ENCODE measurements around the gene LRRD1. TPM values are rescaled to one million over a fixed set of nuclear protein-coding genes. Genes with fewer than 3 reads are reported as not detected.
"Not testable (repeated sequence)": the region's sequence is repeated elsewhere in the genome, so short reads cannot be mapped to it uniquely, and the experiment has no call there.

LRRD1 gene
- polyA plus RNA-seq, 1 experiment: not detected

- TF ChIP-seq CTCF (IDR thresholded peaks at IDR 0.05; ENCODE audit: insufficient read depth, low read depth, low read length): no peak
- Histone ChIP-seq H3K4me3 (ENCODE audit: low read depth, low read length) (no peak overlapping the region), H3K36me3 (ENCODE audit: control insufficient read depth, insufficient read depth, low read length) (no peaks in the 10 kb centered on the region), H3K27me3 (ENCODE audit: control insufficient read depth, insufficient read depth, low read length) (no peaks in the 10 kb centered on the region)
- POLR2A ChIA-PET: interaction anchor here (0.6 kb wide), 1 partner anchor 20 kb away, joined by 4 read pairs; no protein-coding TSS in a partner anchor
- DNase-seq (ENCODE audit: low read depth): no peak
- CTCF ChIA-PET: interaction anchor here (0.7 to 1.5 kb wide), 8 partner anchors 8 to 284 kb away, joined by 3 to 6 read pairs (median 3); partner anchors contain the start of genes CYP51A1 and GATAD1
Observed at GRCh38 chr7:92177362-92177761, 1.6 kb downstream of the LRRD1 start.

GRCh38 chr7:92169529-92169928 is 9.4 kb downstream of the LRRD1 start:
- H3K36me3 ChIP-seq (ENCODE audit: control insufficient read depth, insufficient read depth, low read length); POLR2A ChIA-PET; H3K4me3 ChIP-seq (ENCODE audit: low read depth, low read length); DNase-seq (ENCODE audit: low read depth); H3K27me3 ChIP-seq (ENCODE audit: control insufficient read depth, insufficient read depth, low read length): not testable (repeated sequence)
- CTCF ChIA-PET: interaction anchor here (1.2 kb wide), 1 partner anchor 8 kb away, joined by 3 read pairs; no protein-coding TSS in a partner anchor

- no peak for TF ChIP-seq CTCF (IDR thresholded peaks at IDR 0.05; ENCODE audit: insufficient read depth, low read depth, low read length)
- H3K36me3 ChIP-seq (ENCODE audit: control insufficient read depth, insufficient read depth, low read length): no peaks in the 10 kb centered on the region
- H3K27me3 ChIP-seq (ENCODE audit: control insufficient read depth, insufficient read depth, low read length): no peaks in the 10 kb centered on the region
- ChIA-PET CTCF (interaction anchor here (1.1 to 2.0 kb wide), 2 partner anchors 18 to 19 kb away, joined by 3 to 8 read pairs; partner anchors contain the start of gene LRRD1), POLR2A (no interaction called here)
- no peak overlapping the region for H3K4me3 ChIP-seq (ENCODE audit: low read depth, low read length)
- no peak for DNase-seq (ENCODE audit: low read depth)
Observed at GRCh38 chr7:92161271-92161670, 17.7 kb downstream of the LRRD1 start.

GRCh38 chr7:92158660-92159575 is 20.0 kb downstream of the LRRD1 start:
- POLR2A ChIA-PET: no interaction called here
- Histone ChIP-seq H3K27me3 (ENCODE audit: control insufficient read depth, insufficient read depth, low read length) (no peaks in the 10 kb centered on the region), H3K36me3 (ENCODE audit: control insufficient read depth, insufficient read depth, low read length) (no peaks in the 10 kb centered on the region), H3K4me3 (ENCODE audit: low read depth, low read length) (no peak overlapping the region)
- no peak for TF ChIP-seq CTCF (IDR thresholded peaks at IDR 0.05; ENCODE audit: insufficient read depth, low read depth, low read length)
- CTCF ChIA-PET: no interaction called here
- peak; percentile 79 for DNase-seq (ENCODE audit: low read depth)

GRCh38 chr7:92156990-92157389 is 22.0 kb downstream of the LRRD1 start:
- Histone ChIP-seq H3K27me3 (ENCODE audit: control insufficient read depth, insufficient read depth, low read length) (no peaks in the 10 kb centered on the region), H3K4me3 (ENCODE audit: low read depth, low read length) (no peak overlapping the region), H3K36me3 (ENCODE audit: control insufficient read depth, insufficient read depth, low read length) (no peaks in the 10 kb centered on the region)
- ChIA-PET POLR2A (no interaction called here), CTCF (interaction anchor here (0.6 to 1.2 kb wide), 3 partner anchors 22 to 40 kb away, joined by 3 to 5 read pairs (median 3); no protein-coding TSS in a partner anchor)
- no peak for TF ChIP-seq CTCF (IDR thresholded peaks at IDR 0.05; ENCODE audit: insufficient read depth, low read depth, low read length)
- DNase-seq (ENCODE audit: low read depth): no peak

All from BJ (cell line).